GM15510 (cell line): ENCODE results near the gene NEAT1.

Experiments
- POLR2A ChIP-seq: IDR thresholded peaks from 3 replicates; pipeline ENCODE4 v1.6.1; 2011; ENCODE audit warnings: borderline replicate concordance; ENCODE audit not compliant: insufficient read length; ENCODE audit errors: extremely low read depth

NEAT1 gene

GRCh38 chr11:65412271-65413076 is 10.1 kb upstream of the NEAT1 start:
- TF ChIP-seq POLR2A, result no peak

DNA sequence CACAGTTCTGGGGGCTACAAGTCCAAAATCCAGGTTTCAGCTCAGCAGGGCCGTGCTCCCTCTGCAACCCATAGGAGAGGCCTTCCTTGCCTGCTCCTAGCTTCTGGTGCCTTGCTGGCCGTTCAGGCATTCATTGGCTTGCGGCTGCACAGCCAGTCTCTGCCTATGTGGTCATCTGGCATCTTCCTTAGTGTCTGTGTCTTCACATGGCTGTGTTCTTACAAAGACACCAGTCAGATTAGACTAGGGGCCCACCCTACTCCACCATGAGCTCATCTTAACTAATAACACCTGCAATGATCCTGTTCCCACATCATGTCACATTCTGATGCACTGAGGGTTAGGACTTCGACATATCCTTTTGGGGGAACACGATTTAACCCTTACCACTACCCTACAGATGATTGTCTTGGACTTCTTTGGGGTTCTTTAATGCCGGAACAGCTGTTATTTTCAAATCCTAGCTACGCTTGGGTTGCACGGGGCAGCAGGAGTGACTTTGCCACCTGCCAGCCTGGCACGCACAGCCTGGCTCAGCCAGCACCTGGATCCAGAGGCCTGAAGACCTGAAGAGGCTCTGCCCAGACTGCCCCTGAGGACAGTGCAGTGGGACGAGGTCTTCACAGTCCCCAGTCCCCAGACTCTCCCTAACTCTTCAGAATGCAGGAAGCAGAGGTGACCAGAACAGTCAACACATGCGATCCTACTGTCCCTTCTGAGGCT is 7.7 kb upstream of the NEAT1 start:
- TF ChIP-seq POLR2A, result no peak

GRCh38 chr11:65415499-65416340 is 6.9 kb upstream of the NEAT1 start:
- TF ChIP-seq POLR2A, result no peak

- TF ChIP-seq POLR2A, result no peak
Observed at GRCh38 chr11:65416341-65416824, 6.2 kb upstream of the NEAT1 start.

DNA sequence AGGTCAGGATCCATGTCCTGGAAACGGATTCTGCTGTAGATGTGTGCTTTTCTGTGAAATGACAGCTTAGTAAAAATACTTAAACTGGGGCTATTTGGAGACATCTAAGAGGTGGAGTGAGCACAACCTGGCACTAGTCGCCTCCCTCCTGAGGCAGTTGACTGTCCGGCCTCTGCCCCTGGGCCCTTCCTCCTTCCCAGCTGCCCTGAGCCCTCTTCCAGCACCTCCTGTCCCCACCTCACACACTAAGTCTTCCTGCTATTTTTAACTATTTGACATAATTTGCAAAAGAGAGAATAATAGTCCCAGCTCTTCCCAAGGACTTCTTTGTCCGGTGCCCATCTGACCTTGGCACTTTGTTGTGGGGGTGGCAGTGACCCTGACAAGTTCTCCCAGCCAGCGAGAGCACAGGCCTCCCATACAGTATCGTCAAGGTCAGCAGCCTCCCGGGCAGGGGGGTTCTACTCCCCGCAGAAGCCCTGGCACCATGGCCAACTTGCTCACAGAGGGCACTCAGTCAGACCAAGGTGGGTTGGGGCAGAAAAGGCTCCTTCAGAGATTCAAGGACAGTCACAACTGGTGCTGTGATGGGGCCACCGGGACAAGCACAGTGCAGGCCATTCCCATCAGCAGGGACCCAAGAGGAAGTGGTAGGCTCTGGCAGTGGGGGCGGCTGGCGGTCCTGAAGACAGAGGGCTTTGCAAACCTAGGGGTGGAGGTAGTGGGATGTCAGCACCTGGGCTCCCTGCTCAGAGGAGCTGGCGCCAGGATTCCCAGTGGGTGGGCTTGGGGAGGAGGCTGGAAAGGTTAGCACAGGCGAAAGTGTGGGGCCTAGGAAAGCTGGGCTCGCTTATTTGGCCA is 5.5 kb upstream of the NEAT1 start:
- TF ChIP-seq POLR2A, result no peak

DNA sequence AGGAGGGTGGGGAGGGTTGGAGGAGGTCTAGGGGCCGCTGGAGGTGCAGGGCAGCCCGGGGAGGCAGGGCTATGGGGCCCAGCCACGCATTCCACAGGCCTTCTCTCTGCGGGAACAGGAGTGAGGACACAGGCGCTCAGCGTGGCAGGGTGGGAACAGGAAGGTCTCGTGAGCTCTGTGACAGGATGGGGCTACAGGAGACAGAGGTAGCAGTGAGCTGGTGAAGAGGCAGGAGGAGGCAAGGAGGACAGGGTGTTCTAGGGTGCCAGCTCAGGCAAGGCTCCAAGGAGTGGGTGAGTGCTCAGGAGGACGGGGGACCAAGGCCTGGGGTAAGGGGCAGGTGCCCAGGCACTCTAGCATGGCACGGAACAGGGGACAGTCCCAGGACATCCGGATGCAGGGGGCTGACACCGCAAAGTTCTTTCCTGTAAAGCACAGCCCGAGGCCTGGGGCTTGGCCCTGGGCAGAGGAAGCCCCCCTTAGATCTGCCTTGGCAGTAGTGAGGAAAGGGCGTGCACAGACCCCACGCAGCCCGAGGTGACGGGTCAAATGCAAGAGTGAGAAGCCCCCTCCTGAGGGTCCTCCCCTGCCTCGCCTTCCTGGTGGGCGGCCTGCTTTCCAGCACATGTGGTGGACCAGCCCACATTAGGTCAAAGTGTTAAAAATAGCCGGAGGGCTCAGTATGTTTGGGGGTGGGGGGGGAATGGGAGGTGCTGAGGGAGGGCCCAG is 4.7 kb upstream of the NEAT1 start:
- TF ChIP-seq POLR2A, result no peak

- no peak for TF ChIP-seq POLR2A
Observed at GRCh38 chr11:65418431-65418680, 4.2 kb upstream of the NEAT1 start.

DNA sequence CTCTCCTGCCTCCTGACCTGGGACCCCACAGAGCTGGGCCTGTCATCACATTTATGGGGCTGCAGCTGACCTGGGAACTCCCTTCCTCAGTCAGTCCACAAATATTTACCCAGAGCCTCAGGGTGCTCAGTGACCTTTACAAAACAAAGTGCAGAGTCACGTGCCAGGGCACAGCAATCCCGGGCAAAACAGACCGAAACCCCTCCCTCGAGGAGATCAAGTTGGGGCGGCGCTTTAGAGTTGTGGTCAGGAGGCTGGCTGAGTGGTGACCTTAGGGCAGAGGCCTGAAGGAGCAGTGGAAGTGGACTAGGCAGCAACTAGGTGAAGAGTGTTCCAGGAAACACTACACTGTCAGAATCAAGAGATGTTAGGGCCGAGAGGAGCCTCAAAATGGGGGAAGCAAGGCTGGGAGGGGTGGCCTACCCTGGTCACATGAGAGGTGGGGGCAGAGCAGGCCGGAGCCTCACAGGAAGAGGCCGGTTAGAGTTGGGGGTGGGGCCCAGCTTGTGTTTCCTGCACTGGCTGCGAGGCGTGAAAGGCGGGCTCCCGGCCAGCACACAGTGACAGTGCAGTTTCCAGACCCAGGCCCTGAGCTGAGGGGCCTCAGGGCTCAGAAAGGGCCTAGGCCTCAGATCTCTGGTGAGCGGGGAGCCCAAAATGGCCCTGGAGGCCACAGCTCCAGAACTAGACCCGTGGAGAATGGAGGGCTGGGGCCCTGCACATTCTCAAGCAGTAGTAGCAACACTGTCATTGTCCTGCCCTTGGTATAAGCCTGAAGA is 3.7 kb upstream of the NEAT1 start:
- peak; percentile 91 for TF ChIP-seq POLR2A

- no peak for TF ChIP-seq POLR2A
Observed at GRCh38 chr11:65419460-65419771, 3.2 kb upstream of the NEAT1 start.

DNA sequence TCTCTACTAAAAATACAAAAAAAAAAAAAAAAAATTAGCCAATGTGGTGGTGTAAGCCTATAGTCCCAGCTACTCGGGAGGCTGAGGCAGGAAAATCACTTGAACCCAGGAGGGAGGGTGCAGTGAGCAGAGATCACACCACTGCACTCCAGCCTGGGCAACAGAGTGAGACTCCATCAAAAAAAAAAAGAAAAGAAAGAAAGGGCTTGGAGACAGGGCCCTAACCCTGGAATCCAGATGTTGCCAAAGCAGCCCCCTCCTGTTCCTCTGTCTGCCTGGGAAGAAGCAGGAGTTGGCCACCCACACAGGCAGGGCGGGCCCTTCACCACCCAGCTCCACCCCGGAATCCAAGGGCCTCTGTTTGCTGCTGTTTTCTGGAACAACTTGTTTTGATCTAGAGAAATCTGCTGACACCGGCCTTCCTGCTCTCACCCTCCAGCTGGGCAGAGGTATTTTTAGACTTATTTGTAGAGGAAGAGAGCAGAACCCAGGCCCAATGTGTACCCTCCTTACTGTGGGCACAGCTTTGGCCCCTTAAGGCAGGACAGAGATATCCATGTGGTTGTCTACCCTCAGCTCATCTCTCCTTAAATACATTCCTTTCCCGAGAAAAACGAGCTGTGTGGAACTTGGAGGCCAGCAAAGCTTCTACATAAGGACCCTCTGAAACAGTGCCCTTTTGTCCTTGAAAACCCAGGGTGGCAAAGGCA is 2.7 kb upstream of the NEAT1 start:
- TF ChIP-seq POLR2A, result peak; percentile 50

GRCh38 chr11:65420506-65420905 is 2.1 kb upstream of the NEAT1 start:
- TF ChIP-seq POLR2A, result no peak

- TF ChIP-seq POLR2A, result peak; percentile 81
Observed at GRCh38 chr11:65420979-65421793, 1.4 kb upstream of the NEAT1 start.
